ENCODE data around the gene DENND11. TPM values are rescaled to one million over a fixed set of nuclear protein-coding genes. Genes with fewer than 3 reads are reported as not detected.
"Not testable (repeated sequence)": the region's sequence is repeated elsewhere in the genome, so short reads cannot be mapped to it uniquely, and the experiment has no call there.

The DENND11 gene
- polyA plus RNA-seq, 3 donors = 25.2 to 36.3 (median 31.0) TPM

- DNase-seq = not testable (repeated sequence)
Observed at GRCh38 chr7:141689072-141689825, 12.7 kb downstream of the DENND11 start.

DNA sequence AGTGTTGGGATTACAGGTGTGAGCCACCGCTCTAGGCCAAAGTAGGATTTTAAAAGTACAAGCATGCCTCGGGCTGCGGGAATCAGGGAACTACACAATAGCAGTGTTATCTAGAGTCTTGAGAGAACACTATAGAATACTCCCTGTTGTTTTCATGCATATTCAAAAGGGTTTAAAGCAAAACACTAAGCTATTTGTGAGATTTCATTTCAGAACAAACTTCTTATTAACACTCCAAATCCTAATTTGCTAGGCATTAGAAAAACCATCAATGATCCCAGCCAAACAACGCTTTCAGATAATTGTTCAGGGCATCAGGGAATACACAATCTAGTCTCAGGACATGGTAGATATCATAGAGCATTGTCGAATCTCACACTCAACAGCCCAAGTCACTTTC is 13.9 kb downstream of the DENND11 start:
- DNase-seq = no peak

GRCh38 chr7:141686670-141687069 is 15.3 kb downstream of the DENND11 start:
- no peak for DNase-seq

DNA sequence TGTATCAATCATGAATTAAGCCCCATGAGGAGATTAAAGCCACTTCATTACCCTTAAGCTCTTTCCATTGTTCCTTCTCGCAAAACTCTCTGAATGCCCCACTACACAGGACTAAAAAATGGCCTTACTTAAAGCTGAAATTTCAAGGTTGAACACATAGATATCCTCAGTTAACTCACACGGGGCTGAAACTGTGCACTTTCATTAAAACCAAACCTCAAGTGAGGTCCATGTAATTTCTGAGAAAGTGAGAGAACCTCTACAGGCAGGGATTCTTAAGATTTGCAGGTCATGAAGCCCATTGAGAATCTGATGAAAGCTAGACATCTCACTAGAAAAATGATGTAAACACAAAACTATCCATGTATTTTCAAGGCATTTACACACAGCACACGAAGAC is 15.9 kb downstream of the DENND11 start:
- DNase-seq = no peak

DNA sequence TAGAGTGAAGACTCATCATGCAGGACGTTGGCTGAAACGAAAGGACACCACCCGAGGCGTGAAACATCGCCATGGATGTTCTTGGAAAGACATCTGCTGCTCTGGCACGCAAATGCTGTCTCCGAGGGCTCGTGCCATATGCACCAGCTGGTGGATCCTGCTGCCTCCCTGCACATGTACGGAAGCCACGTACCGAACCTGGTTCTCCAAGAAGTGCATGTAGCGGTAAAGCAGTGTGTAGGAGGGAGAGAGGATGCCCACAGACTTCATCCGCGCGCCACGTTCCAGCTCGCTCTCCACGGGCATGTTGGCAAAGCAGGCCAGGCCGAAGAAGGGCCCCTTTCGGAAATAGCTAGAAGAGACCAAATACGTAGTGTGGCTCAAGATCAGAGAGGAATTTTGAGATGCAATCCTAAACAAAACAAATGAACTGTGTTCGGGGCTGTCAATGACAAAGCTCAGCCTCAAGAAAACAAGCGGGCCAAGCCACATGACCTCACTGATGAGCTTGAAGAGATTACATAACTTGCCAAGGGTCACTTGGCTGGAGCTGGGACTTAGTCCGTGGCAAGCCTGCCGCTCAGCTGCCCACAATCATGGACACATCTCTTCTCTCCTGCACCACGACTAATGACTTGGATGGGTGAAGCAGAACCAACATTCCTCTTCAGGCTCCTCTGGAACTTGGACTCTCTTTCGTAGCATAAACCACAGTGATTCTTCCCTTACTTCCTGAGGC is 16.5 kb downstream of the DENND11 start:
- DNase-seq = no peak

DNA sequence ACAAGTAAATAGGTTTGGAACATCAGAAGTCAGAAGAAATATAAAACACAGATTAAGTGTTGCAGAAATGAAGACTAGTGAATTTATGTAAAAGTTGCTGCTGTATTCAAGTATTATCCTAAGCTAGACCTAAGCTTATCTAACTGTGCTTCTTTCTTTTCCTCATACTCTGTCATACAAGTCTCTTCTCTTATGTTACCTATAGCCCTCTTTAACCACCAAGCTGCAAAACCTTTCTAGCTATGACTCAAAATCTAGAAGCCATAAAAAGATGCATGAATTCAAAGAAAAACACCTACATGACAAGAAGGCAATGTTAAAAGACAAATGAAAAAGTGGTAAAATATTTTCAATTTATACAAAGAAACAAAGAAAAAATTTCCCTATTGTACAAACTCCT is 23.0 kb downstream of the DENND11 start:
- no peak for DNase-seq

- no peak for DNase-seq
Observed at GRCh38 chr7:141676618-141677017, 25.3 kb downstream of the DENND11 start.

DNA sequence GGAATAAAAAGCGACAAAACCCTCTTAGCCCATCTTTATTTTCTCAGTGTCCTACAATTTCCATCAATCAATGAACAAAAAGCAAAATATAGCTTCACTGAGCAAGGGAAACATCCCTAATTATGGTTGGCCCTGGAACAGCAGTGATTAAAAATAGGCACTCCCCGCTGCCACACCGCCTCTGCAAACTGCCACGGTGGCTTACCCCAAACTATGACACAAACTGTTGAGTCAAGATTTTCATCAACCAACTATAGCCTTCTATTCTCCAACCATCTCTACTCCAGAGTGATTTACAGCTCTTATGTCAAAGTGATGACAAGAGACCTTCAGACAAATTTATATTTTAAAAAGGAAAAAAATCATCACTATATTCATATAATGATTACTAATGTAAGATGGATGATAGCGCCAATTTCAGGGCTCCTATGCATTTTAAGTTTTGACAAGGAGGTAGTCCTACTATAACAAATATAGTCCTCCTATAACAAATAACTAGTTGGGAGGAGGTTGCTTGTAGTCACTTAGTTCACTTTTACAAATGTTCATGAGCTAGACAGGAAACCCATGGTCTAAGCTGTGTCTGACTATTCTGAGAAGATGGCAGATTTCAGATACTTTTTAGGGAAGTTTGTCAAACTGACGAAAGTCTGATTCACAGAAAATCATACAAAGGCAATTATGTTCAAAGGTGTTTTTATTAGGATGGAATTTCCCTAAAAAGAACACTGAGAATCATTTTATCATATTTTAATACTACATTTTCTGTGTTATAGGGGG is 26.3 kb downstream of the DENND11 start:
- no peak for DNase-seq

GRCh38 chr7:141674702-141675101 is 27.3 kb downstream of the DENND11 start:
- DNase-seq = no peak

- DNase-seq = peak; percentile 50
Observed at GRCh38 chr7:141674171-141674671, 27.7 kb downstream of the DENND11 start.

DNA sequence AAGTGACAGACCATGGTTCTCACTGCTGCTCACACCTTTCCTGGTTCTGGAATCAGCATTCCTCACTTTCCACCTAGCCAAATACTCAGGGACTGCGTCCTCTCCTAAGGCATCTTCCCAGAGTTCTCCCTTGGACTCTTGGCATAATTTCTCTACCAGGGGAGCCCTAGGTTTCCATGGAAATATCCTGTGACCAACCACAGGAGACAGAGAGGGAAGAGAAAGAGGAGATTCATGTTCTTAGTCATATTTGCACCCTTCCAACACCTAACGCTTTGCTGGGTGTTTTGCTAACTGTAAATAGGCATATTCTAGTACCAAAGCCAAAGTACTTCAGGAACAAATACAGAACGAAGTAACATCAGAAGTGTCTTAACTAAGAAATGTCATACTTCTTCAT is 28.6 kb downstream of the DENND11 start:
- no peak for DNase-seq

GRCh38 chr7:141671705-141672496 is 30.1 kb downstream of the DENND11 start:
- DNase-seq = no peak

DNA sequence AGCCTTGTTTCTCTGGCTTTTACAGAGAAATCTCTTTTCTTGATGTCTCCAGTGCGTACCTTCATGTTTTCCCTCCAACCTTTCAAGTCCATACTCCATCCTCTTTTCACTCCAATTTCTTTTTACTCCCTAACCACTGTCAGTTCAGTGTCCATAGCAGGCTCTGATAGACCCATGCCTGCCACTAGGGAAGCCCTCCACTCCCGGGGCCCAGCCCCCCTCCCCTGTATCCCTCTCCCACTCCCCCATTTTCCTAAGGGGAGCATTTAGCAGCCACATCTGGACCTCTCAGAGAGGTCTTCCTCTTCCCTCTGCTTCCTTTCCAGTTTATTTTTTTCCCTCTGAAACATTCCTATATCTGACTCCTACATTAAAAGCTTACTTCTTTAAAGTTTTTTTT is 33.1 kb downstream of the DENND11 start:
- DNase-seq = no peak

DNA sequence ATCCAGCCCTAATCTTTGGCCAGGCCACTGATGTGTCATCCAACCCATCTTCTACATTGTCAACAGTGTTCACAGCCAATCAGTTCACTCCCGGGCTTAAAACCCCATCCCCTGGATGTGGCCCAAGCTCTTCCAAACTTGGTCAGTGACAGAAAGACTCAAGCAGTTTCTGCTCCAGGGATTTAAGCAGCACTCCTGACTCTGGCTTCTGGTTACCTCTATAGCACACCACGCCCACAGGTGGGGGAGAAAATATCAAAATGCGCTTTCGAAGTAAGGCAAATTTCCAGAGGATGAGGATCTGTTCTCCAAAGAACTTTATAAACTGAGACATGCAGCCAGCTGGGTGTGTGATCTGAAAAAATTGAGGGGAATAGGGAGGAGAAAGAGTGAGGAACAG is 35.9 kb downstream of the DENND11 start:
- DNase-seq = no peak

DNA sequence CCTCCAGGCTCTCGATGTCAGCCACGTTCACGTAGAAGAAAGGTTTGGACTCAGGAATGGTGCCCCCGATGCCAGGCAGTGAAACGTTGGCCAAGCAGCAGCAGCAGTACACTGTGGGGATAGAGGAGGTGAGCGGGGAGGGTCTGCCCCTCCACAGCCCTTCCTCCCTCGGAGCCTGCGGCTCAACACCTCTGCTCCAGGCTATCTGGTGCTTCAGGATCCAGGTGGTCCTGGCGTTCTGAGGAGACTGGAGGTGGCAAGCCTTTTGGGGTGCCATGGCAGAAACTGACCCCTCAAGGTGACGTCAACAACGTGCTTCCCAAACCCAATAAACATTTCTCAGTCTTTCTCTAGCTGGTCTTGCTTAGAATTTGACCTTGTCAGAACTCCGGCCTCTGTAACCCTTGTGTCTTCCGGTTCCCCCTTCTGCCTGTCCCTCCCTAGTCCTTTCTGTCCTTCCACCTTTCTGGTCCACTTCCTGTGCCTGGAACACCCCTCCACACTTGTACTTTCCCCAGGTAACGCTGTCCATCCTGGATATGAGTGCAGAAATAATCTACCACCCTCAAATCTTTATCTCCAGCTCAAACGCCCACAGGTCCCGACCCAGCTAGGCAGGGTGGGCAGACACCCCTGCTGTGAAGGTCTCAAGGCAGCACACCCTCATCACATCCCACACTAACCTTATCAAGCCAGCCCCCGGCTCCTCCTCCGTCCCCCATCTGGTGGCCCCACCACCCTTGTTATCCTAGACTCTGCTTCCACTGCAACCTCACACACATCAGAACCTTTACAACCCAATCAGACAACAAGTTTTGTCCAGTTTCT is 36.5 kb downstream of the DENND11 start:
- no peak for DNase-seq

- DNase-seq = no peak
Observed at GRCh38 chr7:141664450-141664849, 37.5 kb downstream of the DENND11 start.

- DNase-seq = no peak
Observed at GRCh38 chr7:141663081-141663849, 38.7 kb downstream of the DENND11 start.

- no peak for DNase-seq
Observed at GRCh38 chr7:141660259-141660658, 41.7 kb downstream of the DENND11 start.

GRCh38 chr7:141659501-141659900 is 42.5 kb downstream of the DENND11 start:
- no peak for DNase-seq

- DNase-seq = peak; percentile 65
Observed at GRCh38 chr7:141654551-141654950, 47.4 kb downstream of the DENND11 start.
